Stomach (tissue), 9 donors: ENCODE data around the gene FANCE. TPM values are rescaled to one million over a fixed set of nuclear protein-coding genes. Genes with fewer than 3 reads are reported as not detected.

Experiments used
- DNase-seq, 2 donors: peaks; one replicate each; pipeline versions ENCODE4 v3.0.0 to v3.0.0-alpha.2; 2013 to 2019
- H3K27ac ChIP-seq, 5 donors: fragments of 200-600 bp in 4 of 5; sonication (generic) in 4 of 5; one replicate each; pipeline ENCODE4 v1.5.1; 2013 to 2019; ENCODE audit warnings: mild to moderate bottlenecking in 1 of 5, moderate library complexity in 1 of 5
- H3K27me3 ChIP-seq, 3 donors: fragments of 200-600 bp; sonication (generic); one replicate each; pipeline ENCODE4 v1.5.1; 2017 to 2019; ENCODE audit warnings: mixed run types in 1 of 3
- H3K36me3 ChIP-seq, 4 donors: fragments of 200-600 bp; sonication (generic); 1 replicate in 3 of 4; 2 replicates in 1 of 4; pipeline ENCODE4 v1.5.1; 2016 to 2019
- H3K4me1 ChIP-seq, 4 donors: fragments of 200-600 bp; sonication (generic); one replicate each; pipeline ENCODE4 v1.5.1; 2016 to 2019
- H3K4me3 ChIP-seq, 4 donors: fragments of 200-600 bp; sonication (generic) in 3 of 4; one replicate each; pipeline ENCODE4 v1.5.1; 2016 to 2019; ENCODE audit warnings: mild to moderate bottlenecking in 1 of 4
- H3K9me3 ChIP-seq, 4 donors: fragments of 200-600 bp; sonication (generic); one replicate each; pipeline ENCODE4 v1.5.1; 2016 to 2019
- CTCF ChIP-seq, 7 experiments: fragments of 450-650 bp in 4 of 7; fragments of 200-600 bp in 3 of 7; sonication (generic) in 3 of 7; IDR thresholded peaks; one replicate each; pipeline ENCODE4 v1.5.1; 2016 to 2019; ENCODE audit warnings: antibody characterized with exemption in 7 of 7, control low read depth in 2 of 7, mild to moderate bottlenecking in 1 of 7
- EP300 ChIP-seq: sonication (generic); formaldehyde crosslinking; IDR thresholded peaks from one replicate; pipeline ENCODE4 v1.6.1; 2017; ENCODE audit warnings: antibody characterized with exemption
- POLR2A ChIP-seq, 4 donors: fragments of 450-650 bp; IDR thresholded peaks; one replicate each; pipeline ENCODE4 v1.6.1; 2016; ENCODE audit warnings: antibody characterized with exemption in 4 of 4, control low read depth in 2 of 4, mild to moderate bottlenecking in 1 of 4, moderate library complexity in 1 of 4
- POLR2AphosphoS5 ChIP-seq, 3 donors: sonication (generic); formaldehyde crosslinking; IDR thresholded peaks; one replicate each; pipeline ENCODE4 v1.6.1; 2016; ENCODE audit warnings: antibody characterized with exemption in 3 of 3
- WGBS, 5 donors: extraction: QIAGEN DNeasy Blood & Tissue Kit in 3 of 5; methylation state at CpG; one replicate each; pipeline versions ENCODE4 v1.1.5 to v1.1.7; 2013 to 2018; 5-methylcytosine and 5-hydroxymethylcytosine counted together
- intact Hi-C: fragments of 100-400 bp; cut with DNase I; formaldehyde crosslinking; loops from one replicate; pipeline ENCODE4 v1.15.1; 2023; ENCODE audit warnings: low total_unique reads
- polyA plus RNA-seq, 3 donors: library from polyadenylated mRNA; stranded (reverse); fragments of 200-250 nt; gene quantifications; one replicate each; pipeline ENCODE4 v1.2.3, GENCODE V29; 2013
- total RNA-seq, 5 donors: library from RNA; depleted of rRNA; stranded (reverse); fragments of >200 nt; gene quantifications; one replicate each; pipeline versions ENCODE4 v1.1.0 to v1.2.3, GENCODE V29; 2014 to 2016
- donor health status: healthy with polysubstance abuse.
- donor health status: Bipolar disorder and iron deficiency.
- donor health status: healthy.

FANCE gene
- total and polyA plus RNA-seq, 8 donors: 1.3 to 8.3 (median 3.3) TPM

DNA sequence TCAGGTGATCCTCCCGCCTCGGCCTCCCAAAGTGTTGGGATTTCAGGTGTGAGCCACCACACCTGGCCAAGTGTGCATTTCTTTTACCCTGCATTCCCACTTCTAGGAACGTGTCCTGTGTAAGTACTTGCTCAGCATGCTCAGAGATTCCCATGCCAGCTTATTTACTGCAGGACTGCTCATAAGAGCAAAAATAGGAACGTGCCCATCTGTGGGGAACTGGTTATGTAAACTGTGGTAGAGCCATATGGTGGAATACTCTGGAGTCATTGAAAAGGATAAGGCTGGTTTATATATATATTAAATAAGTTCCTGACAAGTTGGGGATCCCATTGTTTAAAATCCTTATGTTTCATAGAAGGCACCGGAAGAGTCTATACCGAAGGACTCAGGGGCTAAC is 38.2 kb upstream of the FANCE start:
- peaks cover 24 to 76% (median 70%) of the 10 kb centered on the region in 4 donors for H3K36me3 ChIP-seq
- H3K27ac ChIP-seq: no peak overlapping the region
- intact Hi-C loops: no loop called here

DNA sequence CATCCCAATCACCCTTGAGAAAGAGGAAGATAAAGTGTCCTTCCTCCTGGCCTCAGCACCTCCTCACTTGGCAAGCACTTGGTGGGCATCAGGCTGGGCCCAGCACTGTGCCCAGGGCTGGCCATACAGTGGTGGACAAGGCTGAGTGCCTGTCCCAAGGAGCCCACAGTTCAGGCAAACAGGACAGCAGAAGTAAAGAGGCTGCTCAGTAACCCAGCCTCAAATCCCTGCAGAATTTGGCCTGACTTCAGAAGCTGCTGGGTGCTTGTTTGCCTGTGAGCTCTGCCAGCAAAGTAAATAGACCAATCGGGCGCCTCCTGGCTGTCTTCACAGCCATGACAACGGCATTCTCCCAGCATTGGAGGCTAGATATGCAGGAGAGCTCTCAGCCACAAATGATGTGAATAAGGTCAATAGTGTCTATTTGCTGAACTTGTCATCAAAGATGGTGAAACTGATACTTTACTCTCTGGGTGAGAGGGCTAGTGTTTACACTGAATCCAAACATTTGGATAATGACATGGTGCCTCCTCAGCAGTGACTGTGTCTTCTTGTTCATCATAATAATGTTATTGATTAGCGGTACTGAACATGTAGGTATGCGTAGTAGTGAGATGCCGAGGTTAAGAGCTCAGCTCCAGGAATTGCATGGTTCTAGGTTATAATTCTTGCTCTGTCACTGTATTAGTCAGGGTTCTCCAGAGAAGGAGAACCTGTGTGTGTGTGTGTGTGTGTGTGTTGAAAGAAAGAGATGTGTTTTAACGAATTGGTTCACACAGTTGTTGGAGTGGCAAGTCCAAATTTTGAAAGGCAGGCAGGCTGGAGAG is 36.9 kb upstream of the FANCE start:
- 32 to 52% (median 41%) methylated on average over 6 to 7 of the region's 7 CpGs for WGBS, 5 donors
- intact Hi-C loops: no loop called here

More for the DNA sequence above, 38.2 kb upstream of the FANCE start:
- no peaks in the 10 kb centered on the region for H3K27me3 ChIP-seq
- no peak for TF ChIP-seq POLR2AphosphoS5 (IDR thresholded peaks at IDR 0.05)
- no peak for TF ChIP-seq POLR2A (IDR thresholded peaks at IDR 0.05)
- peaks cover 12 to 39% (median 17%) of the 10 kb centered on the region in 4 donors for H3K4me1 ChIP-seq
- WGBS, 5 donors: 87 to 94% (median 90%) methylated on average over 6 of the region's 6 CpGs
- no peak overlapping the region for H3K4me3 ChIP-seq
- DNase-seq: no peak
- no peaks in the 10 kb centered on the region for H3K9me3 ChIP-seq

DNA sequence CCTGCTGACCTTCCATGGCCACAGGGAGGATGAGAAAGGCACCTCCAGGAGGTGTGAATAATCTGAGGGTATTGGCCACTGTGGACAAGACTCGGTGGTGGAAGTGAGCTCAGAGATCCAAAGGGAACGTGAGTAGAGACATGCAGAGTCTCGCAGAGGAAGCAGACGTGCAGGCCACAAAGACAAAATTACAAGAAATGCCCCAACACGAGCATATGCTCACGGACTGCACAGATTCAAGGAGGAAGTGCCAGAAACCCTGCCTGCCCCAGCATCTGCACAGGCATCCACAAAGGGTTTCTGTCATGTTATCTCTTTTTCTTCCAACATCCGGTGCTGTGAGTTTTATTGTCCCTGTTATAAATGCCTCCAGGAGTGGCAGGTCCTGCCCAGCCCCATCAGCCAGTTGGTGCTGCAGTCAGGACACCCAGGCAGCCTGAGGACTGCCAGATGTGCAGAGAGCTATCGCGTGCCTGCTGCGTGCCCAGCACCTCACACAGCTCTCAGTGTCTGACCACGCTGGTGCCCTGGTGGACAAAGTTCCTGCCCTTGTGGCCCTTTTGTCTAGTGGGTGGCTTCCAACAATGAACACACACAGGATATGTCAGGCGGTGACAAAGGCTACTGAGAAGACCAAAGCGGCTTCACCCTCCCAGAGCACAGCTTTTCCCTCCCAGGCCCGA is 34.0 kb upstream of the FANCE start:
- WGBS, 5 donors: 78 to 89% (median 83%) methylated on average over 8 to 14 of the region's 14 CpGs
- no peak for DNase-seq
- peaks cover 27 to 81% (median 72%) of the 10 kb centered on the region in 4 donors for H3K36me3 ChIP-seq
- intact Hi-C loops: no loop called here
- no peak overlapping the region for H3K27ac ChIP-seq
- no peaks in the 10 kb centered on the region for H3K9me3 ChIP-seq
- TF ChIP-seq POLR2A (IDR thresholded peaks at IDR 0.05) (no peak), CTCF (IDR thresholded peaks at IDR 0.05) (no peak), POLR2AphosphoS5 (IDR thresholded peaks at IDR 0.05) (no peak), EP300 (no peak)
- H3K27me3 ChIP-seq: no peaks in the 10 kb centered on the region
- H3K4me1 ChIP-seq: peaks cover 13 to 48% (median 23%) of the 10 kb centered on the region in 4 donors
- H3K4me3 ChIP-seq: no peak overlapping the region

More for the DNA sequence above, 36.9 kb upstream of the FANCE start:
- Histone ChIP-seq H3K4me3 (no peak overlapping the region), H3K27ac (peak overlapping the region in 3 of 5 donors; percentile 4 to 44 (median 30)), H3K4me1 (peaks cover 13 to 48% (median 23%) of the 10 kb centered on the region in 4 donors), H3K36me3 (peaks cover 31 to 87% (median 80%) of the 10 kb centered on the region in 4 donors), H3K27me3 (no peaks in the 10 kb centered on the region), H3K9me3 (no peaks in the 10 kb centered on the region)
- TF ChIP-seq POLR2AphosphoS5 (IDR thresholded peaks at IDR 0.05) (peak in 1 of 3 donors; percentile 76), CTCF (IDR thresholded peaks at IDR 0.05) (peak in 5 of 7 experiments; percentile 48 to 88 (median 65)), POLR2A (IDR thresholded peaks at IDR 0.05) (no peak)
- DNase-seq: peak; percentile 86 to 89

DNA sequence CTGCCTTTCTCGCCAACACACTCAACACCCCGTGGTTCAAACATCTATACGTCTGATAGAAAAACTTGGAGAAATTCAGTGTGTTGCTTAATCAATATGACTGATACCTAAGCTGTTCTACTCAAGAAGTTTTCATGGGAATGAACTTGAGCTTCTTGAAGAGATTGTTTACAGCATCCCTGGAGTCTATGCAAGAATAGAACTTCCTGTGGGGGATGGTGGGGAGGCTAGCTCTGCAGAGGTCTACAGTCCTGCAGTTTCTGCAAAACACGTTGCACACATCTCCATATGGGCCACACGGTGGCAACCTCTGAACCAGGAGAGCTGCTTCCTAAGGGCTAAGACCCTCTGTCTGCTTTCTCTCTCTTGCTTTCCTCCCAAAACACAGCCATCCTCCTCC is 32.7 kb upstream of the FANCE start:
- H3K4me3 ChIP-seq: no peak overlapping the region
- 64 to 81% (median 69%) methylated on average over 5 of the region's 5 CpGs for WGBS, 5 donors
- H3K4me1 ChIP-seq: peaks cover 11 to 43% (median 20%) of the 10 kb centered on the region in 4 donors
- peak in 1 of 2 donors; percentile 69 for DNase-seq
- no peak overlapping the region for H3K27ac ChIP-seq
- TF ChIP-seq EP300 (no peak), POLR2AphosphoS5 (IDR thresholded peaks at IDR 0.05) (no peak), POLR2A (IDR thresholded peaks at IDR 0.05) (no peak), CTCF (IDR thresholded peaks at IDR 0.05) (no peak)
- H3K36me3 ChIP-seq: peaks cover 31 to 82% (median 72%) of the 10 kb centered on the region in 4 donors
- intact Hi-C loops: no loop called here
- H3K9me3 ChIP-seq: no peaks in the 10 kb centered on the region
- H3K27me3 ChIP-seq: no peaks in the 10 kb centered on the region
